HepG2 (cell line): Measurements from ENCODE around the gene SLC31A2. TPM values are rescaled to one million over a fixed set of nuclear protein-coding genes. Genes with fewer than 3 reads are reported as not detected.

ENCODE experiments used
- CCDC6 ChIP-seq: sonication (generic); formaldehyde crosslinking; IDR thresholded peaks from 2 replicates; pipeline ENCODE4 v1.8.1; 2022; ENCODE audit warnings: mild to moderate bottlenecking, missing genetic modification reagents, moderate library complexity
- CEBPB ChIP-seq: IDR thresholded peaks from 2 replicates; pipeline ENCODE4 v1.6.1; 2011; ENCODE audit warnings: low read depth, low read length, improper control_type of control experiment, borderline replicate concordance
- SMC3 ChIP-seq: IDR thresholded peaks from 2 replicates; pipeline ENCODE4 v1.6.1; 2011; ENCODE audit warnings: low read length, improper control_type of control experiment
- SP5 ChIP-seq: IDR thresholded peaks from 2 replicates; pipeline ENCODE4 v1.6.1; 2016; ENCODE audit warnings: low read depth, borderline replicate concordance
- TIGD3 ChIP-seq: sonication (generic); formaldehyde crosslinking; IDR thresholded peaks from 2 replicates; pipeline ENCODE4 v1.5.1; 2020; ENCODE audit warnings: mild to moderate bottlenecking, missing genetic modification reagents, borderline replicate concordance
- UBTF ChIP-seq: sonication (generic); formaldehyde crosslinking; IDR thresholded peaks from 2 replicates; pipeline ENCODE4 v1.4.0; 2020; ENCODE audit warnings: mild to moderate bottlenecking, missing genetic modification reagents
- YEATS4 ChIP-seq: sonication (generic); formaldehyde crosslinking; IDR thresholded peaks from 2 replicates; pipeline ENCODE4 v1.4.0; 2020; ENCODE audit warnings: missing genetic modification reagents, borderline replicate concordance
- ZBTB34 ChIP-seq: sonication (generic); formaldehyde crosslinking; IDR thresholded peaks from 2 replicates; pipeline ENCODE4 v1.8.0; 2022; ENCODE audit warnings: mild to moderate bottlenecking, missing genetic modification reagents
- ZBTB7A ChIP-seq: sonication (generic); formaldehyde crosslinking; IDR thresholded peaks from 2 replicates; pipeline ENCODE4 v1.8.0; 2022; ENCODE audit warnings: mild to moderate bottlenecking, missing genetic modification reagents
- ZNF263 ChIP-seq: sonication (generic); formaldehyde crosslinking; IDR thresholded peaks from 2 replicates; pipeline ENCODE4 v1.4.0; 2020; ENCODE audit warnings: missing genetic modification reagents
- ZNF574 ChIP-seq: sonication (generic); formaldehyde crosslinking; IDR thresholded peaks from 2 replicates; pipeline ENCODE4 v1.4.0; 2020; ENCODE audit warnings: missing genetic modification reagents
- ZNF609 ChIP-seq: sonication (generic); formaldehyde crosslinking; IDR thresholded peaks from 2 replicates; pipeline ENCODE4 v1.4.0; 2020; ENCODE audit warnings: mild to moderate bottlenecking, missing genetic modification reagents, borderline replicate concordance
- ZNF644 ChIP-seq: IDR thresholded peaks from 2 replicates; pipeline ENCODE4 v1.6.1; 2016; ENCODE audit warnings: low read depth
- ZNF879 ChIP-seq: sonication (generic); formaldehyde crosslinking; IDR thresholded peaks from 2 replicates; pipeline ENCODE4 v1.8.1; 2023; ENCODE audit warnings: missing genetic modification reagents
- polyA plus RNA-seq, 8 experiments: library from polyadenylated mRNA; depleted of rRNA in 3 of 8; stranded (reverse) in 7 of 8; unstranded in 1 of 8; fragments of >200 nt; fragmentation: Illumina TruSeq in 4 of 8; extraction: Trizol in 4 of 8; gene quantifications; 2 replicates each; pipeline versions ENCODE4 v1.2.1 to v1.2.3, GENCODE V29; 2011 to 2016; ENCODE audit warnings: low read depth in 4 of 8, missing spikeins in 1 of 8, mixed read lengths in 1 of 8; ENCODE audit not compliant: insufficient read depth in 1 of 8
- total RNA-seq, 5 experiments: library from RNA; depleted of rRNA; stranded (reverse); fragments of >200 nt; fragmentation: Illumina TruSeq; extraction: Trizol; gene quantifications; 2 replicates each; pipeline ENCODE4 v1.2.3, GENCODE V29; 2016; ENCODE audit warnings: low read depth in 1 of 5

Gene SLC31A2
- total and polyA plus RNA-seq, 2 of the 13 experiments (the other 11 are each of a cell fraction or from before 2014, with no cell fraction given): 9.3 to 10.2 TPM

- TF ChIP-seq SMC3 (no peak), ZBTB34 (CRISPR knock-in tag) (0 out of 2 replicates have a peak, but pooled peaks have one; percentile 21), ZNF263 (CRISPR knock-in tag) (peak; percentile 53; the same call in 1 of the 2 replicates), ZNF574 (peak; percentile 21; the same call in 1 of the 2 replicates), CCDC6 (CRISPR knock-in tag) (0 out of 2 replicates have a peak, but pooled peaks have one; percentile 16), SP5 (CRISPR knock-in tag) (peak; percentile 40; the same call in 1 of the 2 replicates), YEATS4 (no peak), ZBTB7A (CRISPR knock-in tag) (no peak), CEBPB (peak; percentile 57; the same call in 1 of the 2 replicates), ZNF644 (peak; percentile 33; the same call in 1 of the 2 replicates), ZNF879 (CRISPR knock-in tag) (no peak), TIGD3 (CRISPR knock-in tag) (no peak), UBTF (CRISPR knock-in tag) (peak; percentile 31; the same call in 1 of the 2 replicates), ZNF609 (CRISPR knock-in tag) (no peak)
These were observed 13.3 kb upstream of the SLC31A2 start (continued) for GRCh38 chr9:113137196-113138168.
